Measurements from ENCODE around the gene SLC43A2.

SLC43A2 gene

DNA sequence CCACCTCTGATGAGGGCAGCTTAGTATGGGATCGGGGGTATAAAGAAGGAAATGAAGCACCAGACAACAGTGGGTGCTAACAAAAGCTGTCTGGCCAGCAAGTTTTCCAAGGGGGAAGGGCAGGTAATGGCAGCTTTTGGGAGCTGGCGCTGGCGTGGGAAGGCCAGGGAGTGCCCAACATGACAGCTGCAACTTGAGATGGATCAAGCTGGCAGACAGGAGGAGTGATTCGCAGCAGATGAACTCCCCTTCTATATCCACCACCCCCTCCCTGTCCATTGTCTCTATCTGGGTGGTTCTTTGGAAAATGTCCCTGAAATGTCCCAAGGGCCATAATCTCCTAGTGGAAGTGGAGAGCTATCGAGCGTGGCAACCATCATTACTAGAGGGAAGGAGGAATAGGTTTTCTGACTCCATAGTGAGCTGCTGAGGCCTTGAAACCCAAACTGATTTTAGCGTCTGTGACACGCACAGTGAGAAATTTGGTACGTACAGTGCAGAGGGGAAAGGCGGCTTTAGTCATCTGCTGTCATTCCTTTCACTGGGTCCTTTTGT is 107.5 kb downstream of the SLC43A2 start:
- Histone ChIP-seq H4K20me1 (ENCODE audit: insufficient read depth) (no peaks in the 10 kb centered on the region), H3K4me1 (ENCODE audit: low read depth, poor library complexity, severe bottlenecking) (no peaks in the 10 kb centered on the region), H3K27me3 (ENCODE audit: insufficient read depth, low read depth) (no peaks in the 10 kb centered on the region), H2AFZ (ENCODE audit: low read depth) (no peak overlapping the region), H3K36me3 (ENCODE audit: insufficient read depth) (no peaks in the 10 kb centered on the region), H3K79me2 (ENCODE audit: insufficient read depth, low read depth) (no peaks in the 10 kb centered on the region), H3K4me3 (IDR thresholded peaks at IDR 0.05; ENCODE audit: insufficient read depth, low read depth, low read length) (no peak overlapping the region), H3K27ac (no peak overlapping the region), H3K4me2 (no peak overlapping the region), H3K9ac (no peak overlapping the region)
- TF ChIP-seq, protein P1, sequence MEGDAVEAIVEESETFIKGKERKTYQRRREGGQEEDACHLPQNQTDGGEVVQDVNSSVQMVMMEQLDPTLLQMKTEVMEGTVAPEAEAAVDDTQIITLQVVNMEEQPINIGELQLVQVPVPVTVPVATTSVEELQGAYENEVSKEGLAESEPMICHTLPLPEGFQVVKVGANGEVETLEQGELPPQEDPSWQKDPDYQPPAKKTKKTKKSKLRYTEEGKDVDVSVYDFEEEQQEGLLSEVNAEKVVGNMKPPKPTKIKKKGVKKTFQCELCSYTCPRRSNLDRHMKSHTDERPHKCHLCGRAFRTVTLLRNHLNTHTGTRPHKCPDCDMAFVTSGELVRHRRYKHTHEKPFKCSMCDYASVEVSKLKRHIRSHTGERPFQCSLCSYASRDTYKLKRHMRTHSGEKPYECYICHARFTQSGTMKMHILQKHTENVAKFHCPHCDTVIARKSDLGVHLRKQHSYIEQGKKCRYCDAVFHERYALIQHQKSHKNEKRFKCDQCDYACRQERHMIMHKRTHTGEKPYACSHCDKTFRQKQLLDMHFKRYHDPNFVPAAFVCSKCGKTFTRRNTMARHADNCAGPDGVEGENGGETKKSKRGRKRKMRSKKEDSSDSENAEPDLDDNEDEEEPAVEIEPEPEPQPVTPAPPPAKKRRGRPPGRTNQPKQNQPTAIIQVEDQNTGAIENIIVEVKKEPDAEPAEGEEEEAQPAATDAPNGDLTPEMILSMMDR (conservative IDR thresholded peaks at IDR 0.05; ENCODE audit: low read depth, low read length) = no peak

DNA sequence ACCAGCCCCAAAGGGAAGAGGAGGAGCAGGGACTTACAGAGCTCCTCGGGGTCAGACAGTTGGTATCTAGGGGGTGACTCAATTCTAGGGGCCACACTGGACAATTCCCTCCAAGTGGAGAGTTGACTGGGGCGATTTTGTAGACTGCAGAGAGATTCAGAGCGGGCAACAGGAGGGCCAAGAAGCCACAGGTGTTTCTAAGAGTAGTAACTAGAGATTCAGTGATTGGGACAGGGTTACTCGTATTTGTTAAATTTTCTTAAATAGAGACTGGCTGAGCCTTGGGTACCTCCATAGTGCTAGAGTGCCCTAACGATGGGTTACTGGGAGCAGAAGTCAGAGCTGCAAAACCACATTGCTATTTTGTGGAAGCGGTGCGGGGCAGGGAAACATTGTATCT is 109.0 kb downstream of the SLC43A2 start:
- Histone ChIP-seq H3K27me3 (ENCODE audit: insufficient read depth, low read depth) (no peaks in the 10 kb centered on the region), H3K4me2 (no peak overlapping the region), H3K27ac (no peak overlapping the region), H3K4me3 (IDR thresholded peaks at IDR 0.05; ENCODE audit: insufficient read depth, low read depth, low read length) (no peak overlapping the region), H3K4me1 (ENCODE audit: low read depth, poor library complexity, severe bottlenecking) (peaks cover 6% of the 10 kb centered on the region), H3K79me2 (ENCODE audit: insufficient read depth, low read depth) (no peaks in the 10 kb centered on the region; the same call in 1 of the 2 replicates), H4K20me1 (ENCODE audit: insufficient read depth) (no peaks in the 10 kb centered on the region), H2AFZ (ENCODE audit: low read depth) (no peak overlapping the region), H3K36me3 (ENCODE audit: insufficient read depth) (no peaks in the 10 kb centered on the region), H3K9ac (no peak overlapping the region)
- TF ChIP-seq, protein P1 (conservative IDR thresholded peaks at IDR 0.05; ENCODE audit: low read depth, low read length) = no peak
